Epithelial cell of esophagus (primary cell): ENCODE measurements around the gene CCDC88C.

Experiments used
- DNase-seq: peaks from one replicate; pipeline ENCODE4 v3.0.0; 2010; ENCODE audit warnings: low read depth
- H3K4me3 ChIP-seq: 2 replicates; pipeline ENCODE4 v1.5.1; 2011; ENCODE audit warnings: mild to moderate bottlenecking, low read length, control low read depth
- CTCF ChIP-seq: IDR thresholded peaks from 2 replicates; pipeline ENCODE4 v1.5.1; 2011; ENCODE audit warnings: low read depth, mild to moderate bottlenecking, low read length, control low read depth, inconsistent platforms; ENCODE audit not compliant: insufficient read depth; ENCODE audit errors: missing control alignments

CCDC88C gene

GRCh38 chr14:91330096-91330696 is 87.4 kb downstream of the CCDC88C start:
- DNase-seq, result no peak
- no peak overlapping the region for H3K4me3 ChIP-seq
- TF ChIP-seq CTCF, result no peak

- no peak for DNase-seq
- TF ChIP-seq CTCF, result no peak
- no peak overlapping the region for H3K4me3 ChIP-seq
These were observed 88.1 kb downstream of the CCDC88C start for GRCh38 chr14:91329486-91330014.

GRCh38 chr14:91328313-91329050 is 89.1 kb downstream of the CCDC88C start:
- TF ChIP-seq CTCF, result no peak
- no peak for DNase-seq
- no peak overlapping the region for H3K4me3 ChIP-seq

- no peak overlapping the region for H3K4me3 ChIP-seq
- no peak for TF ChIP-seq CTCF
- no peak for DNase-seq
These were observed 89.8 kb downstream of the CCDC88C start for GRCh38 chr14:91327661-91328312.

GRCh38 chr14:91327250-91327595 is 90.4 kb downstream of the CCDC88C start:
- no peak overlapping the region for H3K4me3 ChIP-seq
- DNase-seq, result no peak
- no peak for TF ChIP-seq CTCF

GRCh38 chr14:91326514-91327249 is 90.9 kb downstream of the CCDC88C start:
- DNase-seq, result no peak
- TF ChIP-seq CTCF, result no peak
- H3K4me3 ChIP-seq, result no peak overlapping the region
